ENCODE results near the gene NHERF2. TPM values are rescaled to one million over a fixed set of nuclear protein-coding genes. Genes with fewer than 3 reads are reported as not detected.

The NHERF2 gene
- total RNA-seq, 6 experiments from 2014 or later = 140 to 177 (median 152) TPM

DNA sequence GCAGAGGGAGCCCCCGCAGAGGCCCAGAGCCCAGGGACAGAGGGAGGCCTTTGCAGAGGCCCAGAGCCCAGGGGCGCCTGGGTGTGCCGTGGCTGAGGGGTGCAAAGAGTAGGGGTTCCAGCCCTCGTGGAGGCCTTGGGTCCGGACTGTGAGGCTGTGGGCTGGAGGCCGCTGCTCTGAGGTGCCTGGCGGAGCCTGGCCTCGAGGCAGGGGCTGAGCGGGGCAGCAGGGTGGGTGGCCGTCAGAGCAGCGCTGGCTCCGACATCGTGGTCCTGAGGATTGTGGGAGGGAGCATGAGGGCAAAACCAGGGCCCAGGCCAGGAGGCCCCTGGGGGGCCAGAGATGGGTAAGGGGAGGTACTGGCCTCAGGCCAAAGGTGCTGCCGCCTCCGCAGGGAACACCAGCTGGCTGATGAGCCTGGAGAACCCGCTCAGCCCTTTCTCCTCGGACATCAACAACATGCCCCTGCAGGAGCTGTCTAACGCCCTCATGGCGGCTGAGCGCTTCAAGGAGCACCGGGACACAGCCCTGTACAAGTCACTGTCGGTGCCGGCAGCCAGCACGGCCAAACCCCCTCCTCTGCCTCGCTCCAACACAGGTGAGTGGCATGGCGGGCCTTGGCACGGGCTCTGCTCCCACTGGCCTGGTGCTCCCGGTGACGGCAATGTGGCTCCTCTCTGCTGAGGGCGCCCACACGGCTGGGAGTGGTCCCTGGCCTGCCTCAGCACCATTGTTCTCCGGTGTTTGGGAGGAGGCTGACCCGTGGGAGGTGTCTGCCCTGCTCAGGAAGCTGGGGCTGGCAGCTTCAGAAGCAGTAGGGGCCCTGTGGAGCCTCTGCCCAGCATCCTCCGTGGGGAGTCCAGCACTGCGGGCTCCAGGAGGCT is 54.7 kb downstream of the NHERF2 start:
- H3K27me3 Mint-ChIP-seq (ENCODE audit: insufficient read depth) = peaks cover 30% of the 10 kb centered on the region
- no peaks in the 10 kb centered on the region for H3K4me1 Mint-ChIP-seq (ENCODE audit: low read depth)
- DNase-seq = no peak
- H3K36me3 Mint-ChIP-seq (ENCODE audit: low read depth) = no peaks in the 10 kb centered on the region; the same call in 1 of the 2 replicates
- H3K4me3 Mint-ChIP-seq = no peak overlapping the region
- no peak overlapping the region for H3K27ac Mint-ChIP-seq
- no peaks in the 10 kb centered on the region for H3K9me3 Mint-ChIP-seq
- TF ChIP-seq CTCF (IDR thresholded peaks at IDR 0.05) = no peak

DNA sequence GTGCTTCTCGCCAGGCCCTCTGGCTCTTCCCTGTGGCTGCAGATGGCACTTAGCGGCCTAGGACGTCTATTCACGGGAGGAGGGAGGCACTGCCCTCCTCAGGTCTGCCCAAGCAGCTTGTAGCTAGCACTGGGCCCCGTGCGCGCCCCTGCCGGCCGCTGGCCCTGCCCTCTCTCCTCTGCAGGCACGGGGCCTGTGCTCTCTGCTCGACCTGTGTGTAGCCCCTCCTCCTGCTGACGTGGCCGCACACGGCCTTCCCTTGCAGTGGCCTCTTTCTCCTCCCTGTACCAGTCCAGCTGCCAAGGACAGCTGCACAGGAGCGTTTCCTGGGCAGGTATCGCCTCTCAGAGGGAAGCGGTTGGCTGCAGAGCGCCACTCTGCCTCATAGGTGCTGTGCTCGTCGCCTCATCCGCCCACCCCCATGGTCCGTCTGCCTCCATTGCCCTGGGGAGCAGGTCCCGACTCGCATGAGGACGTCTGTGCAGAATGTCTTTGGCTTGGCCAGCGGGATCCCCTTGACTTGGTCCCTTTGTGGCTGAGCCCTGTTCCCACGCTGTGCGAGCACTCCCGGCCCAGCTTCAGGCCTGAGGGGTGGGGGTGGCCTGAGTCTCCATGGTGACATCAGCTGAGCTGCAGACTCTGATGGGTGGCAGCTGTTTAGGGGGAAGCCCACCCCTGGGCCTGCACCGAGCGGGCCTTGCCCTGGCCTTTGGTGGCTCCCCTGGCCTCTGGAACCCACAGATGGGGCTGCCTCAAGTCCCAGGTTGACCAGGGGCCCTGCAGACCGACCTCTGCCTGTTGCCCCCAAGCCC is 55.7 kb downstream of the NHERF2 start:
- H3K4me3 Mint-ChIP-seq = peak overlapping the region; percentile 15; the same call in 1 of the 2 replicates
- no peak for DNase-seq
- no peaks in the 10 kb centered on the region; the same call in 1 of the 2 replicates for H3K36me3 Mint-ChIP-seq (ENCODE audit: low read depth)
- no peaks in the 10 kb centered on the region for H3K4me1 Mint-ChIP-seq (ENCODE audit: low read depth)
- peak overlapping the region; percentile 33; the same call in 1 of the 2 replicates for H3K27ac Mint-ChIP-seq
- H3K9me3 Mint-ChIP-seq = no peaks in the 10 kb centered on the region
- peaks cover 36% of the 10 kb centered on the region for H3K27me3 Mint-ChIP-seq (ENCODE audit: insufficient read depth)
- no peak for TF ChIP-seq CTCF (IDR thresholded peaks at IDR 0.05)

GRCh38 chr16:2082983-2083364 is 56.3 kb downstream of the NHERF2 start:
- Mint-ChIP-seq H3K9me3 (no peaks in the 10 kb centered on the region), H3K4me1 (ENCODE audit: low read depth) (no peaks in the 10 kb centered on the region), H3K36me3 (ENCODE audit: low read depth) (no peaks in the 10 kb centered on the region; the same call in 1 of the 2 replicates), H3K27ac (peak overlapping the region; percentile 23; the same call in 1 of the 2 replicates), H3K4me3 (no peak overlapping the region), H3K27me3 (ENCODE audit: insufficient read depth) (peaks cover 36% of the 10 kb centered on the region)
- TF ChIP-seq CTCF (IDR thresholded peaks at IDR 0.05) = no peak
- no peak for DNase-seq

- Mint-ChIP-seq H3K36me3 (ENCODE audit: low read depth) (peaks cover under 1% of the 10 kb centered on the region; the same call in 1 of the 2 replicates), H3K9me3 (no peaks in the 10 kb centered on the region), H3K27ac (no peak overlapping the region), H3K27me3 (ENCODE audit: insufficient read depth) (peaks cover 38% of the 10 kb centered on the region), H3K4me3 (no peak overlapping the region), H3K4me1 (ENCODE audit: low read depth) (no peaks in the 10 kb centered on the region)
- no peak for TF ChIP-seq CTCF (IDR thresholded peaks at IDR 0.05)
- DNase-seq = no peak
Observed at GRCh38 chr16:2083409-2083808, 56.7 kb downstream of the NHERF2 start.

DNA sequence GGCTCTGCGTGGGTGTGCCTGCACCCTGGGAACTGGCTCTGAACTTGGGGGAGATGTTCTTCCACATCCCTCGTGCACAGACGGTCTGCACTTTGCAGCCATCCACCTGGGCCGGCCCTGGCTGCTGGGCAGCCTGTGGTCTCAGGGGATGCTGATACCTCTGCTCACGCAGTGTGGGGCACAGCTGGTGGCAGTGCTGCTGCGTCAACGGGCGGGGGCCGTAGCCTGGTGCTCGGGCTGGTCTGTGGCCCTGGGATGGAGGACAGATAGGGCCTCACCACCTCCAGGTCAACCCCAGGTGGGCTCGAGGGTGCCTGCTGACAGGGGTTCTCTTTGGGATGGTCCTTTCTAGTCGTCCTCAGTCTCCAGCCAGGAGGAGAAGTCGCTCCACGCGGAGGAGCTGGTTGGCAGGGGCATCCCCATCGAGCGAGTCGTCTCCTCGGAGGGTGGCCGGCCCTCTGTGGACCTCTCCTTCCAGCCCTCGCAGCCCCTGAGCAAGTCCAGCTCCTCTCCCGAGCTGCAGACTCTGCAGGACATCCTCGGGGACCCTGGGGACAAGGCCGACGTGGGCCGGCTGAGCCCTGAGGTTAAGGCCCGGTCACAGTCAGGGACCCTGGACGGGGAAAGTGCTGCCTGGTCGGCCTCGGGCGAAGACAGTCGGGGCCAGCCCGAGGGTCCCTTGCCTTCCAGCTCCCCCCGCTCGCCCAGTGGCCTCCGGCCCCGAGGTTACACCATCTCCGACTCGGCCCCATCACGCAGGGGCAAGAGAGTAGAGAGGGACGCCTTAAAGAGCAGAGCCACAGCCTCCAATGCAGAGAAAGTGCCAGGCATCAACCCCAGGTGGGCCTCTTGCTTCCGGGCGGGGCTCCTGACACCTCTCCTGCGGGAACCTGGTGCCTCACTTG is 57.4 kb downstream of the NHERF2 start:
- no peaks in the 10 kb centered on the region for H3K9me3 Mint-ChIP-seq
- H3K4me1 Mint-ChIP-seq (ENCODE audit: low read depth) = no peaks in the 10 kb centered on the region

More for the DNA sequence above, 57.4 kb downstream of the NHERF2 start:
- Mint-ChIP-seq H3K36me3 (ENCODE audit: low read depth) (peaks cover 7% of the 10 kb centered on the region; the same call in 1 of the 2 replicates), H3K4me3 (no peak overlapping the region; the same call in 1 of the 2 replicates), H3K27me3 (ENCODE audit: insufficient read depth) (peaks cover 44% of the 10 kb centered on the region), H3K27ac (no peak overlapping the region)
- DNase-seq = no peak
- TF ChIP-seq CTCF (IDR thresholded peaks at IDR 0.05) = no peak

All from HFFc6 (cell line).